ENCODE measurements around the gene FAM168A. TPM values are rescaled to one million over a fixed set of nuclear protein-coding genes. Genes with fewer than 3 reads are reported as not detected.
A peak's percentile ranks its signal among the peaks of the same experiment; 100 is the strongest.

FAM168A gene, protein sequence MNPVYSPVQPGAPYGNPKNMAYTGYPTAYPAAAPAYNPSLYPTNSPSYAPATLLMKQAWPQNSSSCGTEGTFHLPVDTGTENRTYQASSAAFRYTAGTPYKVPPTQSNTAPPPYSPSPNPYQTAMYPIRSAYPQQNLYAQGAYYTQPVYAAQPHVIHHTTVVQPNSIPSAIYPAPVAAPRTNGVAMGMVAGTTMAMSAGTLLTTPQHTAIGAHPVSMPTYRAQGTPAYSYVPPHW
- total RNA-seq, result 19.2 and 19.3 TPM in 2 replicates

DNA sequence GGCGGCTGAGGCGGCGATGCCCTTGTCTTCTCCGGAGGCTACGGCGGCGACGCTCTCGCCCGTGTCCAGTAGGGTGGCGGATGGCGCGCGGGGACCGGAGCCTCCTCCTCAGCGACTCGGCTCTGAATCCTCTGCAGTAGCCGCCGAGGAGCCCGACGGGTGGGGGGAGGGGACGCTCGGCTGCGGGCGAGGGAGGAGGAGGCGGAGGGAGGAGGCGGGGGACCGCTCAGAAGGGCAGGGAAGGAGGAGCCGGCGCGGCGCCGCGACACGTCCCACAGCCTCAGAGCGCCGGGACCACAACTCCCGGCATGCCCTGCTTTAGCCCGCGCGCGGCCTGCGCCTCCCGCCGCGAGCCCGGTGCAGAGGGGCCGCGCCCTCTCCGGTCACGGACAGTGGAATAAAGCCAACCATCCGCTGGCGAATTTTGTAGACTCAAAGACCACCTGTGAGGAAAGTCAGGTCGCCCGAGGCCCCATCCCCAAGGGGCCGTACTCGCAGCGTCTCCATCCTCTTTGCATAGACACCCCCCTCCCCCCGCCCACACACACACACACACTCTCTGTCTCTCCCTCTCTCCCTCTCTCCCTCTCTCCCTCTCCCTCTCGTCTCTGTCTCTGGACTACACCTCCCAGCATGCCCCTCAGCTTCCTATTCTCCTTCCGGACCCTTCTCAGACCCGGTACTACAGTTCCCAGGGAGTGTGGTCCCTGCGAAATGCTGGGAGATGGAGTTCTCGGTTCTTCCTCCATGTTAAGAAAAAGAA is at the start of gene FAM168A:
Gene FAM168A, minus strand, starts transcription at position 157 of the 763 bp plus-strand sequence. CDS start 129,638 bp downstream, outside the sequence.
- peak within 1 kb of the TSS; percentile 95 for H3K4me3 Mint-ChIP-seq (ENCODE audit: low read depth)
- H3K9me3 Mint-ChIP-seq, result no peaks in the 10 kb centered on the region
- peaks cover 5% of the 10 kb centered on the region for H3K36me3 Mint-ChIP-seq (ENCODE audit: low read depth)
- no peaks in the 10 kb centered on the region for H3K27me3 Mint-ChIP-seq (ENCODE audit: low read depth)
- peak; percentile 89 for DNase-seq (ENCODE audit: low spot score)
- H3K4me1 Mint-ChIP-seq (ENCODE audit: low read depth), result peaks cover 29% of the 10 kb centered on the region
- H3K27ac Mint-ChIP-seq, result peak within 1 kb of the TSS; percentile 89
- intact Hi-C loops (cut with micrococcal nuclease), result loop anchor here (1.0 to 2.0 kb wide), 2 partner anchors 49 to 181 kb away; no protein-coding TSS in a partner anchor

DNA sequence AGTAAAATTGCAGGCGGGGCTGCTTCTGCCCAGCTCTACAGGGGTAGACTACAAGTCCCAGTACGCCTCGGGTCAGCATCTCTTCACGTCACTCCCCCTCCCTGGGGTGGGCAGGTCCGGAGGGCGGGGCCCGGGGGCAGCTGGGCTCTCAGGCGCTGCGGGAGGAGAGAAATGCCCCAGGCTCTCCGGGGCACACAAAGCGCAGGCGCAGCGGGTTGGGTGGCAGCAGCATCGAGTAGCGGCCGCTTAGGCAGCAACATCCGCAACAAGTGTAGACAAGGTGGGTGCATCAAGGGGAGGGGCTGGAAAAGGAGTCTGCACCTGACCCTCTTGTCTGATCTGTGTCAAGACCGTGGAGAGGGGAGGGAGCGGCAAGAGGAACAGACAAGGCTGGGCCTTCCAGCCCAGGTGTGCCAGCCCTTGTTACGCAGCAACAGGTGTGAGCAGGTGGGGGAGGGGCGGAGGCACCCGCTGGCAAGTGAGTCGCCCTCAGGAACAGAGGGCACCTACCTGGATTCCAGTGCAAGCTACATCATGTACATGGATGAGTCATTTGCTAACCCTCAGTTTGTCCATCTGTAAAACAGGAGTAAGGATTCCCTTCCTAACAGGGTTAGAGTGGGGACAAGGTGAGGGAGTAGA is 49.7 kb upstream of the FAM168A start:
- Mint-ChIP-seq H3K9me3 (no peaks in the 10 kb centered on the region), H3K27me3 (ENCODE audit: low read depth) (peaks cover 3% of the 10 kb centered on the region), H3K4me1 (ENCODE audit: low read depth) (peaks cover 10% of the 10 kb centered on the region), H3K4me3 (ENCODE audit: low read depth) (peak overlapping the region; percentile 69), H3K36me3 (ENCODE audit: low read depth) (no peaks in the 10 kb centered on the region), H3K27ac (no peak overlapping the region)
- intact Hi-C loops (cut with micrococcal nuclease), result loop anchor here (1.0 kb wide), 1 partner anchor 49 kb away; the partner anchor contains the start of gene FAM168A
- DNase-seq (ENCODE audit: low spot score), result peak; percentile 81

DNA sequence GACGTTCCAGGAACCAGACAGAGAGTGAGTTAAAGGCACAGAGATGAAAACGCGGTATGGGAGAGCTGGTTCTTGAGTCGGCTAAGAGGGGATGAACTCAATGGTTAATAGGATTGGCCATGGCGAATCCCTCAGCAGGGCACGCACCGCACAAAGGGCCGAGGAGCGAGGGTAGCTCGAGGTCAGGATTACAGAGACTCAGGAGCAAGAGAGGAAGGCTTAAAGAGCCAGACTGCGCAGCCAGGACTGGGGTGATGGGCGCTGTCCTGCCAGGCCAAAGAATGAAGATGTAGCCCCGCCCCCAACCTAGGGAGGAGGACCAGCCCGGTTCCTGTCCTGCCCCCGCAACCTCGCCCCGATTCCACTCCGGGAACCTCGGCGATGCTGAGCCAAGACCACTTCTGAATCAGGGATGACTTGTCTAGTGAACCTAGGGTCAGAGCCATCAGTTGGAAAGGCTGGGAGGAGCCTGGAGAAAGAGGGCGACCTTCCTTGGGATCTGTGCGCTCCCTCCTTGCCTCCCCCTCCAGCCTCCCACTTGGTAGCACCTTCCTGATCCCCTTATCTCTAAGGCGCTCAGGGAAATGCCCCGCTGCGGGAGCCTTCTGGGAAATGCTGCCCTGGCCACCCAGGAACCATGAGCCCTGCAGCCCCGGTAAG is 48.2 kb upstream of the FAM168A start, which contains the start of gene PLEKHB1:
Gene PLEKHB1, plus strand, starts transcription at position 610 of the 660 bp plus-strand sequence. Its CDS starts 28 bp downstream, at position 638.
- peaks cover 10% of the 10 kb centered on the region for H3K4me1 Mint-ChIP-seq (ENCODE audit: low read depth)
- H3K27me3 Mint-ChIP-seq (ENCODE audit: low read depth), result peaks cover 3% of the 10 kb centered on the region
- no peak within 1 kb of the TSS for H3K27ac Mint-ChIP-seq
- H3K36me3 Mint-ChIP-seq (ENCODE audit: low read depth), result no peaks in the 10 kb centered on the region
- DNase-seq (ENCODE audit: low spot score), result no peak
- H3K9me3 Mint-ChIP-seq, result no peaks in the 10 kb centered on the region
- intact Hi-C loops (cut with micrococcal nuclease), result no loop called here
- H3K4me3 Mint-ChIP-seq (ENCODE audit: low read depth), result peak within 1 kb of the TSS; percentile 2

DNA sequence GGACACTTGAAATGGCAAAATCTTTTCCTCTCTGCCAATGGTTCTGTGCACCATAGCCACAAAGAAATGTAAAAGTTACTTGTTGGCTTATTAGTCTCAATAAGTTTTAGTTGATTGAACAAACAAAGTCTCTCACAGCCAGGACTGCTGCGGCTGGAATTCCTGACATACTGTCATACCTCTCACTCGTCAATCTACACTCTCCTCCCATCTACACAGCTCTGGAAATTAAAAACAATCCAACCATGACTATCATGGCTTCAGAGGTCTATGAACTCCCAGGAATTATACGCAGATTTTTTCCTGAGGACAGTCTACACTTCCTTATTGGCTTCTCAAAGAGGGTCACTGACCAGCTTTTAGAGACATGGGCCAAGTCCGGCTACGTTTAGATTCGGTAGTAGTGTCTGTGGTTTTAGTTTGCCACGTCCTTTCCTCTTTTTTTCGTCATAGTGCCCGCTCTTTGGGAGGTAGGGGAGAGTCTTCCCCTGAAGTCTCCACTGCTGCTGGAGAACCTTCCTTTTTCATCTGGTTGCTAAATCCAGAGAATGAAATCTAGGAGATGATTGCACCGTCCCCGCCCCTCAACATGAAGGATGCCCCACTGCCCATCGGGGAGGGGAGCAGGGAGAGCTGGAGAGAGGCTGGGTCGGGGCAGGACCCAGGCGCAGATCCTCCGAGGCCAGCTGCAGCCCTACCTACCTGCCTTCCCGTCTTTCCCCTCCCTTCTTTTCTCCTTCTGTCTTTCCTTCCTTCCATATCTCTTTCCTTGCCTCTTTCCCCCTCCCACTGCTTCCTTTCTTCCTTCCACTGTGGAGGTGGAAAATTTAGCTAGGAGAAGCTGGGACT is 47.4 kb upstream of the FAM168A start:
- H3K27me3 Mint-ChIP-seq (ENCODE audit: low read depth), result peaks cover 3% of the 10 kb centered on the region
- no peak overlapping the region for H3K4me3 Mint-ChIP-seq (ENCODE audit: low read depth)
- intact Hi-C loops (cut with micrococcal nuclease), result no loop called here
- peaks cover 15% of the 10 kb centered on the region for H3K4me1 Mint-ChIP-seq (ENCODE audit: low read depth)
- no peak overlapping the region for H3K27ac Mint-ChIP-seq
- H3K36me3 Mint-ChIP-seq (ENCODE audit: low read depth), result no peaks in the 10 kb centered on the region
- DNase-seq (ENCODE audit: low spot score), result no peak
- no peaks in the 10 kb centered on the region for H3K9me3 Mint-ChIP-seq

DNA sequence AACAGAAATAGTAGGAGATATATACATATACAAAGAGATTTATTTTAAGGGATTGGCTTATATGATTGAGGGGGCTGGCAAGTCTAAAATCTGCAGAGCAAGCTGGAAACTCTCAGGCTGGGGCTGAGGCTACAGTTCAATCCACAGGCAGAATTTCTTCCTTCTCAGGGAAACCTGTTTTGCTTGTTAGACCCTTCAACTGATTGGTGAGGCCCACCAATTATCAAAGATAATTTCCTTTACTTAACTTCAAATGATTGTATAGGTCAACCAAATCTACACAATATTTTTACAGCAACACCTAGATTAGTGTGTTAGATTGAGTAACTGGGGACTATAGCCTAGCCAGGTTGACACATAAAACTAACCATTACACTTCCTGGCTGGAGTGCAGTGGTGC is 43.8 kb upstream of the FAM168A start:
- Mint-ChIP-seq H3K36me3 (ENCODE audit: low read depth) (no peaks in the 10 kb centered on the region), H3K4me1 (ENCODE audit: low read depth) (peaks cover 8% of the 10 kb centered on the region), H3K27ac (no peak overlapping the region), H3K27me3 (ENCODE audit: low read depth) (peaks cover 3% of the 10 kb centered on the region), H3K9me3 (no peaks in the 10 kb centered on the region), H3K4me3 (ENCODE audit: low read depth) (no peak overlapping the region)
- intact Hi-C loops (cut with micrococcal nuclease), result no loop called here
- no peak for DNase-seq (ENCODE audit: low spot score)

DNA sequence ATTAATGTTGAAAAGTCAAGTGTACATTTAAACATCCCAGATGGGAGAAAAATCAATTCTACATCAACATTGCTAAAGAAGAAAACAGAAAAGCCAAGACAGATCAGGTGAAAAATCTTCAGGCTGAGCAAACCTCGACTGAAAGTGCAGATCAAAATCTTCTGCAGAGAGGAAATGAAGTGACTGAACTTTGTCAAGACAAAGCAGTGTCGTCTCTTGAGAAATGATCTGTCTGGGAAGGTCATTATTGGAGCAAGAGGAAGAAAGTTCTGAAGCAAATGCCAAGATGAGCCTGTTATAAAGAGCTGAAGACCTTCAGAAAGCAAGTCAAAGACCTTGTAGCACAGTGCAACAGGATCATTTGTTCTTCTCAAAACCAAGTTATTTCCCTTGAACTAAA is 42.7 kb upstream of the FAM168A start:
- H3K36me3 Mint-ChIP-seq (ENCODE audit: low read depth), result no peaks in the 10 kb centered on the region
- H3K4me1 Mint-ChIP-seq (ENCODE audit: low read depth), result peaks cover 7% of the 10 kb centered on the region
- no peaks in the 10 kb centered on the region for H3K27me3 Mint-ChIP-seq (ENCODE audit: low read depth)
- no peak overlapping the region for H3K4me3 Mint-ChIP-seq (ENCODE audit: low read depth)
- no peaks in the 10 kb centered on the region for H3K9me3 Mint-ChIP-seq
- intact Hi-C loops (cut with micrococcal nuclease), result no loop called here
- H3K27ac Mint-ChIP-seq, result no peak overlapping the region
- DNase-seq (ENCODE audit: low spot score), result no peak

DNA sequence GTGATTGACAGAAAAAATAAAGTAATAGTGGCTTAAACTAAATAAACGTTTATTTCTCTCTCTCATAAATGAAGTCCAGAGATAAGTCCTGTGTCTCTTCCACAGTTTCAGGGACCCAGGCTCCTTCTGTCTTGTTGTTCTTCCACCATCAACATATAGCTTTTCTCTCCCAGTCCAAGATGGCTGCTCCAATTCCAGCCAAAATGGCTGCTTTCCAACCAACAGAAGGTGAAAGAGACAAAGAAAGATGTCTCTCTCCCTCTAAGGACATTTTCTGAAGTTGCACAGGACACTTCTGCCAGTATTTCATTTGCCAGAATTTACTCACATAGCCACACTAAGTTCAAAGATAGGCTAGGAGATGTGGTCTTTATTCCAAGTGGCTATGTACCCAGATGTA is 39.1 kb upstream of the FAM168A start:
- Mint-ChIP-seq H3K27me3 (ENCODE audit: low read depth) (no peaks in the 10 kb centered on the region), H3K27ac (no peak overlapping the region), H3K9me3 (no peaks in the 10 kb centered on the region), H3K36me3 (ENCODE audit: low read depth) (no peaks in the 10 kb centered on the region), H3K4me3 (ENCODE audit: low read depth) (no peak overlapping the region), H3K4me1 (ENCODE audit: low read depth) (peaks cover 12% of the 10 kb centered on the region)
- no peak for DNase-seq (ENCODE audit: low spot score)
- intact Hi-C loops (cut with micrococcal nuclease), result no loop called here

DNA sequence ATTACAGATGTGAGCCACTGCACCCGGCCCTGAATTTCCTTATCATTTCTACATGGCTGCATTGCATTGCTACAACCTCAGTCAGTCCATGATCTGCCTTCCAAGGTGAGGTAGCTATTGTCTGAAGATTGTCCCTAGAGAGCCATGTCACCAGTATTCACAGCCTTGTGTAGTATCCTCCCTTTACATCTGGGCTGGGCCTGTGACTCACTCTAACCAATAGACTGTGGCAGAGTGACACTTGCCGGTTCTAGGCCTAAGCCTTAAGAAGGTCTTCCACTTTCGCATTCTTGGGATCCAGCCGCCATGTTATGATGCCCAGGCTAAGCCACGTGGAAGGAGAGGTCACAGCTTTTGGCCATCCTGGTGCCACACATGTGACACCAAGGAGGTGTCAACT is 38.3 kb upstream of the FAM168A start:
- no peaks in the 10 kb centered on the region for H3K27me3 Mint-ChIP-seq (ENCODE audit: low read depth)
- no peaks in the 10 kb centered on the region for H3K9me3 Mint-ChIP-seq
- no peaks in the 10 kb centered on the region for H3K36me3 Mint-ChIP-seq (ENCODE audit: low read depth)
- intact Hi-C loops (cut with micrococcal nuclease), result no loop called here
- peaks cover 12% of the 10 kb centered on the region for H3K4me1 Mint-ChIP-seq (ENCODE audit: low read depth)
- no peak overlapping the region for H3K4me3 Mint-ChIP-seq (ENCODE audit: low read depth)
- DNase-seq (ENCODE audit: low spot score), result no peak
- H3K27ac Mint-ChIP-seq, result no peak overlapping the region

DNA sequence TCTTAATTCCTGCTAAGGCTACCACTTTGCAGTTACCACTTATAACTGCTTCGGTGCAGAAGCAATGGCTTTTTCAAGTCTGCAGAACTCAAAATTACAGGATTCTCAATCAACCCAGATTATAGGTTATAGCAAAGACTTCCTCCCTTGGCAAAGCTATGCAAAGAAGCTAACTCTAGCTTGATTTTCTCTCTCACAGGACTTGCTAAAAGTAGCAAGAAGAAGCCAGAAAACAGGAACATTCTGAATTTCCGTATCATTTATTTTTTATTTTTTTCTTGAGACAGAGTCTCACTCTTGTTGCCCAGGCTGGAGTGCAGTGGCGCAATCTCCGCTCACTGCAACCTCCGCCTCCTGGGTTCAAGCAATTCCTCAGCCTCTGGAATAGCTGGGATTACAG is 37.8 kb upstream of the FAM168A start:
- intact Hi-C loops (cut with micrococcal nuclease), result no loop called here
- no peaks in the 10 kb centered on the region for H3K27me3 Mint-ChIP-seq (ENCODE audit: low read depth)
- no peak overlapping the region for H3K27ac Mint-ChIP-seq
- H3K4me1 Mint-ChIP-seq (ENCODE audit: low read depth), result peaks cover 10% of the 10 kb centered on the region
- H3K4me3 Mint-ChIP-seq (ENCODE audit: low read depth), result no peak overlapping the region
- H3K36me3 Mint-ChIP-seq (ENCODE audit: low read depth), result no peaks in the 10 kb centered on the region
- H3K9me3 Mint-ChIP-seq, result no peaks in the 10 kb centered on the region
- DNase-seq (ENCODE audit: low spot score), result no peak

DNA sequence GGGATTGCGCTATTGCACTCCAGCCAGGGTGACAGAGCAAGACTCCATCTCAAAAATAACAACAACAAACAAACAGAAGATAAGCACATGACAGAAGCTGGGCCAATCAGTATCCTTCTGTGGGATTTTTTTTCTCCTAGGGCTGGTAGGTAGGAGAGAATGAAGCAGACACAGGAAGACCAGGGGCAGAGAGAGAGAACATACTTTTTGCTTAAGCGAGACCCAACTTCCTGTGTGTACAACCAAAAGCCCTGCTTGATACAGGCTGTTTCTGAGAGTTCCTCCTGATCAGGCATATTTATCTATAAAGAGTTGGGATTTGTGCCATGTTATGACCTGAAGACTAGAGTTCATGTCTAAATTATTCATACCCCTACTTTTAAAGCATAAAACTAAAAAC is 36.1 kb upstream of the FAM168A start:
- Mint-ChIP-seq H3K4me1 (ENCODE audit: low read depth) (peaks cover 4% of the 10 kb centered on the region), H3K36me3 (ENCODE audit: low read depth) (no peaks in the 10 kb centered on the region), H3K27me3 (ENCODE audit: low read depth) (peaks cover 2% of the 10 kb centered on the region), H3K9me3 (no peaks in the 10 kb centered on the region), H3K27ac (no peak overlapping the region), H3K4me3 (ENCODE audit: low read depth) (no peak overlapping the region)
- no peak for DNase-seq (ENCODE audit: low spot score)
- intact Hi-C loops (cut with micrococcal nuclease), result no loop called here

DNA sequence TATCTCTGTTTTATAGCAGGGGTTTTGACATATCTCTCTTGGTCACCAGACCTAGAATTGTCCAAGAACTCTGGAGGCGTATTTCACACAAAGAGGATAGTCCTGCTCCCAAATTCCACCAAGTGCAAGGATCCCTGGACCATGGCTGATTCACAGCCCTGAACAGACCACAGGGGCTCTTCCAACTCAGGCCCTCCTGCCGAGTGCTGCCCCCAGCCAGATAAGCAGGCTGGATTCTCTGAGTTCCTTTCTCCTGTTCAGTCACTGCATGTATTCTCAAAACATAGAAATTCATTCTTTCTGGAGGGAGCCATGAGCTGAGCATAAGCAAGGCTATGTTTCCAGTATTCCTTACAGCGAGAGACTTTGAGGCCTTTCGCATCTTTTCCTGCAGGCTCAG is 35.1 kb upstream of the FAM168A start:
- no peaks in the 10 kb centered on the region for H3K9me3 Mint-ChIP-seq
- peaks cover 4% of the 10 kb centered on the region for H3K4me1 Mint-ChIP-seq (ENCODE audit: low read depth)
- no peak for DNase-seq (ENCODE audit: low spot score)
- no peak overlapping the region for H3K27ac Mint-ChIP-seq
- no peaks in the 10 kb centered on the region for H3K36me3 Mint-ChIP-seq (ENCODE audit: low read depth)
- peaks cover 2% of the 10 kb centered on the region for H3K27me3 Mint-ChIP-seq (ENCODE audit: low read depth)
- H3K4me3 Mint-ChIP-seq (ENCODE audit: low read depth), result no peak overlapping the region
- intact Hi-C loops (cut with micrococcal nuclease), result no loop called here

DNA sequence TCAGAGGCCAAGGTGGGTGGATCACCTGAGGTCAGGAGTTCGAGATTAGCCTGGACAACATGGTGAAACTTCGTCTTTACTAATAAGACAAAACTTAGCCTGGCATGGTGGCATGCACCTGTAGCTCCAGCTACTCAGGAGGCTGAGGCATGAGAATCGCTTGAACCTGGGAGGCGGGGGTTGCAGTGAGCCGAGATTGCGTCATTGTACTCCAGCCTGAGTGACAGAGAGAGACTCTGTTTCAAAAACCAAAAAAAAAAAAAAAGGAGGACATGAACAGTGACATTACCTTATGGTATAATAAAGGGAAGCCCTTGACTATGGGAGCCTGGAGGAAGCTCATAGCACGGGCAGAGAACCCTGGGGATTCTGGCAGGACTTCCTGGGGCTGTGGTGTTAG is 32.0 kb upstream of the FAM168A start:
- H3K4me3 Mint-ChIP-seq (ENCODE audit: low read depth), result no peak overlapping the region
- H3K27me3 Mint-ChIP-seq (ENCODE audit: low read depth), result peaks cover 4% of the 10 kb centered on the region
- no peaks in the 10 kb centered on the region for H3K36me3 Mint-ChIP-seq (ENCODE audit: low read depth)
- H3K4me1 Mint-ChIP-seq (ENCODE audit: low read depth), result peaks cover 4% of the 10 kb centered on the region
- H3K9me3 Mint-ChIP-seq, result no peaks in the 10 kb centered on the region
- intact Hi-C loops (cut with micrococcal nuclease), result no loop called here
- no peak overlapping the region for H3K27ac Mint-ChIP-seq
- no peak for DNase-seq (ENCODE audit: low spot score)

All from activated T-helper 2 cell treated with anti-CD3 and anti-CD28 coated beads, Interferon-gamma antibody, Interleukin-2, Interleukin-4, amounts not matched to agents 10 μg/mL and 5 μg/mL and 100 μg/mL, durations not matched to agents 14 hours and 24 hours and 36 hours (primary cell).